ENCODE results near the gene MGME1.
"Not testable (repeated sequence)": the region's sequence is repeated elsewhere in the genome, so short reads cannot be mapped to it uniquely, and the experiment has no call there.

Gene MGME1

GRCh38 chr20:18012901-18013300 lies 44.1 kb downstream of the MGME1 start:
- Mint-ChIP-seq H3K9me3 (no peaks in the 10 kb centered on the region), H3K4me1 (no peaks in the 10 kb centered on the region), H3K4me3 (no peak overlapping the region), H3K36me3 (no peaks in the 10 kb centered on the region), H3K27me3 (no peaks in the 10 kb centered on the region), H3K27ac (no peak overlapping the region)

GRCh38 chr20:18014411-18014810 lies 45.6 kb downstream of the MGME1 start:
- Mint-ChIP-seq H3K27me3 (no peaks in the 10 kb centered on the region), H3K9me3 (no peaks in the 10 kb centered on the region), H3K4me3 (no peak overlapping the region), H3K27ac (no peak overlapping the region), H3K4me1 (no peaks in the 10 kb centered on the region), H3K36me3 (no peaks in the 10 kb centered on the region)

GRCh38 chr20:18016772-18017171 lies 48.0 kb downstream of the MGME1 start:
- Mint-ChIP-seq H3K27me3 (no peaks in the 10 kb centered on the region), H3K4me3 (no peak overlapping the region), H3K9me3 (no peaks in the 10 kb centered on the region), H3K4me1 (no peaks in the 10 kb centered on the region), H3K36me3 (no peaks in the 10 kb centered on the region), H3K27ac (peak overlapping the region; percentile 52)

GRCh38 chr20:18018100-18018499 lies 49.3 kb downstream of the MGME1 start:
- no peaks in the 10 kb centered on the region for H3K9me3 Mint-ChIP-seq
- H3K4me3 Mint-ChIP-seq: no peak overlapping the region
- no peaks in the 10 kb centered on the region for H3K36me3 Mint-ChIP-seq
- no peaks in the 10 kb centered on the region for H3K4me1 Mint-ChIP-seq
- H3K27ac Mint-ChIP-seq: no peak overlapping the region
- no peaks in the 10 kb centered on the region for H3K27me3 Mint-ChIP-seq

- H3K36me3 Mint-ChIP-seq: no peaks in the 10 kb centered on the region
- no peaks in the 10 kb centered on the region for H3K9me3 Mint-ChIP-seq
- no peak overlapping the region for H3K27ac Mint-ChIP-seq
- H3K4me3 Mint-ChIP-seq: no peak overlapping the region
- H3K4me1 Mint-ChIP-seq: no peaks in the 10 kb centered on the region
- peaks cover 1% of the 10 kb centered on the region for H3K27me3 Mint-ChIP-seq
These were observed 50.2 kb downstream of the MGME1 start for GRCh38 chr20:18019068-18019467.

- H3K4me1 Mint-ChIP-seq: no peaks in the 10 kb centered on the region
- no peak overlapping the region for H3K27ac Mint-ChIP-seq
- H3K4me3 Mint-ChIP-seq: no peak overlapping the region
- no peaks in the 10 kb centered on the region for H3K36me3 Mint-ChIP-seq
- no peaks in the 10 kb centered on the region for H3K9me3 Mint-ChIP-seq
- peaks cover 1% of the 10 kb centered on the region for H3K27me3 Mint-ChIP-seq
These were observed 52.1 kb downstream of the MGME1 start for GRCh38 chr20:18020931-18021330.

GRCh38 chr20:18024606-18025127 lies 55.8 kb downstream of the MGME1 start:
- Mint-ChIP-seq H3K9me3 (no peaks in the 10 kb centered on the region), H3K27ac (no peak overlapping the region), H3K4me3 (no peak overlapping the region), H3K27me3 (peaks cover 1% of the 10 kb centered on the region), H3K4me1 (no peaks in the 10 kb centered on the region), H3K36me3 (no peaks in the 10 kb centered on the region)

- not testable (repeated sequence) for H3K27me3 Mint-ChIP-seq, H3K4me1 Mint-ChIP-seq, H3K27ac Mint-ChIP-seq, H3K4me3 Mint-ChIP-seq, H3K9me3 Mint-ChIP-seq, H3K36me3 Mint-ChIP-seq
These were observed 58.2 kb downstream of the MGME1 start for GRCh38 chr20:18027011-18027410.

- H3K36me3 Mint-ChIP-seq: no peaks in the 10 kb centered on the region
- no peaks in the 10 kb centered on the region for H3K27me3 Mint-ChIP-seq
- H3K4me1 Mint-ChIP-seq: no peaks in the 10 kb centered on the region
- H3K9me3 Mint-ChIP-seq: no peaks in the 10 kb centered on the region
- H3K4me3 Mint-ChIP-seq: no peak overlapping the region
- H3K27ac Mint-ChIP-seq: no peak overlapping the region
These were observed 61.2 kb downstream of the MGME1 start for GRCh38 chr20:18030020-18030419.

GRCh38 chr20:18031050-18031449 lies 62.2 kb downstream of the MGME1 start:
- Mint-ChIP-seq H3K27ac (no peak overlapping the region), H3K36me3 (no peaks in the 10 kb centered on the region), H3K4me1 (no peaks in the 10 kb centered on the region), H3K27me3 (peaks cover 1% of the 10 kb centered on the region), H3K9me3 (no peaks in the 10 kb centered on the region), H3K4me3 (no peak overlapping the region)

- no peak overlapping the region for H3K27ac Mint-ChIP-seq
- peaks cover 1% of the 10 kb centered on the region for H3K27me3 Mint-ChIP-seq
- no peaks in the 10 kb centered on the region for H3K9me3 Mint-ChIP-seq
- H3K4me3 Mint-ChIP-seq: no peak overlapping the region
- no peaks in the 10 kb centered on the region for H3K4me1 Mint-ChIP-seq
- H3K36me3 Mint-ChIP-seq: no peaks in the 10 kb centered on the region
These were observed 63.2 kb downstream of the MGME1 start for GRCh38 chr20:18031888-18032509.

- no peak overlapping the region for H3K4me3 Mint-ChIP-seq
- H3K4me1 Mint-ChIP-seq: no peaks in the 10 kb centered on the region
- H3K27ac Mint-ChIP-seq: no peak overlapping the region
- H3K9me3 Mint-ChIP-seq: no peaks in the 10 kb centered on the region
- peaks cover 6% of the 10 kb centered on the region for H3K27me3 Mint-ChIP-seq
- no peaks in the 10 kb centered on the region for H3K36me3 Mint-ChIP-seq
These were observed 64.4 kb downstream of the MGME1 start for GRCh38 chr20:18032977-18033892.

- H3K36me3 Mint-ChIP-seq: no peaks in the 10 kb centered on the region
- H3K9me3 Mint-ChIP-seq: no peaks in the 10 kb centered on the region
- H3K27ac Mint-ChIP-seq: no peak overlapping the region
- H3K4me1 Mint-ChIP-seq: no peaks in the 10 kb centered on the region
- H3K4me3 Mint-ChIP-seq: no peak overlapping the region
- H3K27me3 Mint-ChIP-seq: peaks cover 8% of the 10 kb centered on the region
These were observed 65.2 kb downstream of the MGME1 start for GRCh38 chr20:18034039-18034438.

- Mint-ChIP-seq H3K4me3 (no peak overlapping the region), H3K27ac (no peak overlapping the region), H3K9me3 (no peaks in the 10 kb centered on the region), H3K36me3 (peaks cover 2% of the 10 kb centered on the region), H3K4me1 (no peaks in the 10 kb centered on the region), H3K27me3 (peaks cover 14% of the 10 kb centered on the region)
These were observed 70.2 kb downstream of the MGME1 start for GRCh38 chr20:18039063-18039462.

All from activated naive CD4-positive, alpha-beta T cell treated with anti-CD3 and anti-CD28 coated beads, Interleukin-2, amount 50 U/mL, for 24 hours (primary cell).